Measurements from ENCODE around the gene PRR29.
"Not testable (repeated sequence)": the region's sequence is repeated elsewhere in the genome, so short reads cannot be mapped to it uniquely, and the experiment has no call there.

The PRR29 gene

DNA sequence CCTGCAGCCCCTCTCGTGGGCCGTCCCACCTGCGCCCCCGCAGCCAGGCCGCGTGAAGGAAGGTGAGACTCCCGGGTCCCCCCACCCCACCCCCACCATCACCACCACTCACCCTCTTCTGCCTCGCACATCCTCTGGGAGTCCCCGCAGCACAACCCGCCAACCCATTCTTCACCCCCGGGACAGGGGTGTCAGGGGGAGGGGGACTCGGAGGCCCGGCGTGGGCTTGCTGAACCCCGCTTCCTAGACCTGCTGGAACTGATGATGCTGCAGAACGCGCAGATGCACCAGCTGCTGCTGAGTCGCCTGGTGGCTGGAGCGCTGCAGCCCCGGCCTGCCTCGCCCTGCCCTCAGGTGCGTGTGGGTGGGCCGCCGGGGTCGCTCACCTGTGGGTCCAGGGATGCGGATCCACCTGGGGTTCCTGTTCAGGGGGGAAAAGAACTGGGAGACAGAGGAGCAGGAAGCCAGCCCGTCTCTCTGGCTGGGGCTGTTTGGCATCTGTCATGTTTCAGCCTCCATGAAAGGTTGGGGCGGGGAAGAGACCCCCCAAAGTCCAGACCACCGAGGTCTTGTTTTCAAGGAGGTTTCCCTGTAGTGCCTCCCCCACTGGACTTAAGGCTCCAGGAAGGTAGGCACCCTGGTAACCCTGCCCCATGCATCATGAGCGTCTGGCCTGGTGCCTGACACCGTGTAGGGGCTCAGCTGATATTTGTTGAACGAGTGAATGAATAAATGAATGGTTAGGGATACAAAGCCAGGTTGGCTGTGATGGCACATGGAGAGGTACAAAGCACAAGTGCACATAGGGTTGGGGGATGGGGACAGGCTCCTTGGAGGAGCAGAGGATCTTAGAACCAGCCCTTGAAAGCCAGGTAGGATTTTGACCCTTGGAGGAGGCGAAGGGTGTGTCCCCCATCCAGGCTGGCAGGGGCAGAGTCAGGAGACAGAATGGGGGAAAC is 849 bp downstream of the PRR29 start:
- DNase-seq, result no peak

- no peak for DNase-seq
These were observed 1.8 kb downstream of the PRR29 start for GRCh38 chr17:63999680-64000531.

GRCh38 chr17:64001091-64001579 is 3.0 kb downstream of the PRR29 start:
- DNase-seq, result no peak

GRCh38 chr17:64001763-64002529 is 3.8 kb downstream of the PRR29 start:
- no peak for DNase-seq

GRCh38 chr17:64002658-64003525 is 4.7 kb downstream of the PRR29 start:
- DNase-seq, result no peak

DNA sequence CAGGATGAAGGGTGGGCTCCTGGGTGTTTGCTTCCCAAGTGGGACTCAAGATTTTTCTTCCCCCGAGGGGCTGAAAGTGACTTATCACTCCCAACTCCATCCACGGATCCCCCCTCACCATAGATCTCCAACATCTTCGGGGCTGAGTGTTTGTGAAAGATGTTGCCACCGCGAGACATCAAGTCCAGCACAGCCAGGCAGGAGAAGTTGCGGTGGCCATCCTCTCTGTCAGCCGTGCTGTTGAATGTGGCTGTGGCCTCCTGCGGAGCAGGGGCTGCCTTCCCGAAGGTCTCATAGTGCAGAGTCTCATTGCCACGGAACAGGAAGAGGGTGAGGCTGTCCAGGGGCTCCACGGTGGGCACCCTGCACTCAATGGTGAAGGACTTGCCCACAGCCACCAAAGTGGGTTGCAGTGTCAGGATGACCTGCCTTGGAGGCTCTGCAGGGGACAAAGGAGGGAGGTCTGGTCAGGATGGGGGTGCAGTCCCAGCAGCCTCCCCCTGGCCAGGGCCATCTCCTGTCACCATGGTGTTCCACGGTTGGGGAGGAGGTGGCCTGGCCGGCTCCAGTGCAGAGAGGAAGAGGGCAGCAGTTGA is 5.5 kb downstream of the PRR29 start:
- no peak for DNase-seq

DNA sequence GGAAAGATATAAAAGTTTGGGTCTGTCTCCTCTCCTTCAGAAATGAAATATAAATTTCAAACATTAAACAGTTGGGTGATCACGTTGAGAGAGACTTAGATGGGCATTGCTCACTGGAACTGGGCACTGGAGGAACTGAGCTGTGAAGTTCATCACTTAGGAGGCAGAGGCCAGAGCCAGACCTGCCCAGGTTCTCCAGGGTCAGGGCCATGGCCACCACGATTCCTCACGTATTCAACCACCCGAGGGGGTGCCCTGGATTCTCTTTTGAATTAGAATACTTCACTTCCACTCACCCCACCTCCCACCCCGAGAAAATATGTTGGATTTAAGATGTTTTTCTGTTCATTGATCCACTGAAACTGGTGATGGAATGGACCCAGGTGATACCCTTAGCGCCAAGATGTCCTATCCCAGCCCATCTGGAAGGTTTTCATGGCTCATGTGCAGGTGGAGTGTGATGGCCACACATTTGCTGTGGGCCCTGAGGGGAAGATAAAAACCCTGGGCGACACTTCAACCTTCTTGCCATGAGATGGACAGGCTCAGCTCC is 6.1 kb downstream of the PRR29 start:
- no peak for DNase-seq

GRCh38 chr17:64004903-64005733 is 7.0 kb downstream of the PRR29 start:
- no peak for DNase-seq

DNA sequence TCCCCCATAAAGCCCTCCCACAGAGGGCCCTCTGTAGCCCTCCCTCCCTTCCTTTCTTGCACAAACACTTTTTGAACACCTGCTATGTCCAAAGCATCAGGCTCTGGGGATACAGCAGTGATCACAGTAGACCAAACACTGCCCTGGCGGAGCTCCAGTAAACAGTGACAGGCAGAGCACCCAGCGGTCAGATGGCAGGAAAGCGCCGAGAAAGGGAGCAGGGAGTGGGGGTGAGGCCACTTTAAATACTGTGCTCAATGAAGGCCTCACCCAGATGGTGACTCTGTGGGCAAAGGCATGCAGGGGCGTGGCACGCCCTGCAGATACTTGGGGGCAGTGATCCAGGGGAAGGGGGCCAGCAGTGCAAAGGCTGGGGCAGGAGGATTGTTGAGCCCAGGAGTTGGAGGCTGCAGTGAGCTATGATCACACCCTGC is 7.6 kb downstream of the PRR29 start:
- DNase-seq, result peak; percentile 88

- DNase-seq, result no peak
These were observed 8.4 kb downstream of the PRR29 start for GRCh38 chr17:64006361-64007088.

DNA sequence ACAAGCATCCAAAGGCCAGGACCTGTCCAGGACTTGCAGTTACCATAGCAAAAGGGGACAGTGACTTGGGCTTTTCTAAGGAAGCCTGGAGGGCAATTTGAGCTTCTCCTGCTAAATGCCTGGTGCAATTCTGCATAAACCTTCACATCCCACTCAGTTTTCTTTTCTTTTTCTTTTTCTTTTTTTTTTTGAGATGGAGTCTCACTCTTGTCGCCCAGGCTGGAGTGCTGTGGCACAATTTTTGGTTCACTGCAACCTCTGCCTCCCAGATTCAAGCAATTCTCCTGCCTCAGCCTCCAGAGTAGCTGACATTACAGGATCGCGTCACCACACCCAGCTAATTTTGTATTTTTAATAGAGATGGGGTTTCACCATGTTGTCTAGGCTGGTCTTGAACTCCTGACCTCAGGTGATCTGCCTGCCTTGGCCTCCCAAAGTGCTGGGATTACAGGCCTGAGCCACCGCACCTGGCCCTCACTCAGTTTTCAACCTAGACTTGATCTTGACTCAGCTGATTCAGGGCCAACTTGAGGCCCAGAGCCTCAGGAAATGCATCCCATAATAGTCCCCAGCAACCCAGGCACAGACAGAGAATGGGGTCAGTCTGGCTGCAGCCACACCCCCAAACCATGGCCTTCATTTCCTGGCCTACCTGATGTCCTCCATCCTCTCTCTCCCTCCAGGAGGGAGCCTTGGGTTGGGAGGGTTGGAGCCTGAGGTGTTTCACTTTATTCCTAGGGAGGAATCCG is 9.1 kb downstream of the PRR29 start:
- not testable (repeated sequence) for DNase-seq

- no peak for DNase-seq
These were observed 9.7 kb downstream of the PRR29 start for GRCh38 chr17:64007838-64008282.

DNA sequence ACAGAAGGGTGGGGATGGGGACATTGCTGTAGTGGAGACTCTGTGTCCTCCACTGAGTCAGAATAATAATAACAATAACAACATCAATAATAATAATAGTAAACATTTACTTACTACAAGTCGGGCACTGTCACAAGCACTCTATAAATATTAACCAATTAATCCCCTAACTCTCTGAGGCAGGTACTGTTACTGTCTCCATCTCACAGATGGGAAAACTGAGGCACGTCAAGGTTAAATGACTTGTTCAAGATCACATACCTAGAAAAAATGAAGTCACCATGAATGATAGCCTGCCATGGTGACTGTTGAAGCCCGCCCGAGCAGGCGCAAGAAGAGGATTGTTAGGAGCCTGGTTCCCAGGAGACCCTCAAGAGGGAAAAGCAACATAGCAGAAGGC is 10.2 kb downstream of the PRR29 start:
- no peak for DNase-seq

DNA sequence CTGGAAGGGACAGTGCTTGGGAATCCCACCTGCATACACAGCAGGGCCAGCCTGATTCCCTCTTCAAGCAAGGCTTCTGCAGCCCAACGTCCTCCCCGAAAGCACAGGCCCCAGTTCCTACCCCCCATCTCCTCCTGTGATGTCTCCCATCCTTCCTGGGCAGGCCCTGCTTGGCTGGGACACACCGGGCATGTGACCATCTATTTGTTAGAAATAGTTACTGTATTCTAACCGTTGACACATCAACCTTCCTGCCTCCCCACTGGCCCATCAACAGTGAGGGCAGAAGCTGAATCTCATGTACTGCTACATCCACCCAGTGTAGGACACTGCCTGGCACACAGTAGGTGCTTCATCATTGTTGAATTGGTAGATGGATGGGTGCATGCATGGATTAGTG is 10.7 kb downstream of the PRR29 start:
- DNase-seq, result no peak

DNA sequence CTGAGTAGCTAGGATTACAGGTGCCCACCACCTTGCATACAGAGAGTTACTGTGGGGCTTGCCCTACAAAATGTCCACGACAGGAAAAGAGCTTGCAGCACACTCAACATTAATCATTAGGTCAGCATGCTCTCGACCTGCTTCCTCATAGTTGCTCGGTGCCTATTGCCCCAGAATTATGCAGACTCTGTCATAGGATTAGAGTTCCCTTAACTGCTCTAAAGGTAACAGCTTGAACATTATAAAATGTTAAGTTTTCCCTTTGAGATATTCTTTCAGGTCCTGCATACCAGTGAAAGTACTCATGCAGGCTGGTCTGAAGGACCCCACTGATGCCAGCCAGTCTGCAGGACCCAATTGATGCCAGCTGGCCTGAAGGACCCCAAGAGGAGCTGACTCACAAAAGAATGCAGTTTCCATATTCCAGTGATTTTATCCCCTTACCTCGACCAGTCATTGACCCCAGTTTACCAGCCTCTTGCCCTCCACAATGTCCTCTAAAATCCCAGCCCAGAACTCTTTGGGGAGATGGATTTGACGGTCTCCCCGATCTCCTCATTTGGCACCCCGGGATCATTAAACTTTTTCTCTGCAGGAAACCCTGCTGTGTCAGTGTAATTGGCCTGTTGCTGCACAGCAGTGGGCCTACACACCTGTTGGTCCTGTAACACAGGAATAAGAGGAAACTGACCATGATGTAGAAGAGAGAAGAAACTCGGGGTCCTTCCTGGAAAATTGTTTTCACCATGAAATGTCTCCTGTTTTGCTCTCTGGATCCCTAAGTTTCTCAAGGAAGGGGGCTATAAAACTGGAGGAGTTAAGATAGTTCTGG is 11.6 kb downstream of the PRR29 start:
- DNase-seq, result no peak

- DNase-seq, result no peak
These were observed 17.3 kb downstream of the PRR29 start for GRCh38 chr17:64015447-64015846.

GRCh38 chr17:64016231-64016784 is 18.2 kb downstream of the PRR29 start:
- no peak for DNase-seq
